Activated naive CD4-positive, alpha-beta T cell treated with anti-CD3 and anti-CD28 coated beads, Interleukin-2, amount 50 U/mL, for 72 hours (primary cell): Measurements from ENCODE around the gene ATP2A3. TPM values are rescaled to one million over a fixed set of nuclear protein-coding genes. Genes with fewer than 3 reads are reported as not detected.

Experiments used
- ATAC-seq, 2 donors: fragments of 150-1000 bp; cut with Tn5 transposase; 2 replicates each; pipeline ENCODE4 v1.10.0; 2021; ENCODE audit warnings: mild to moderate bottlenecking in 2 of 2, moderate library complexity in 2 of 2
- DNase-seq, 2 donors: peaks; one replicate each; pipeline ENCODE4 v3.0.0; 2021 to 2022; ENCODE audit warnings: low spot score in 2 of 2
- H3K27ac Mint-ChIP-seq, 2 donors: one replicate each; pipeline ENCODE4 v1.8.0; 2022; ENCODE audit warnings: mild to moderate bottlenecking in 2 of 2, mixed read lengths in 2 of 2
- H3K36me3 Mint-ChIP-seq, 2 donors: one replicate each; pipeline ENCODE4 v1.8.0; 2022; ENCODE audit warnings: mixed read lengths in 2 of 2
- H3K9me3 Mint-ChIP-seq, 2 donors: one replicate each; pipeline ENCODE4 v1.8.0; 2022; ENCODE audit warnings: mixed read lengths in 2 of 2
- total RNA-seq, 2 donors: library from RNA; stranded (reverse); gene quantifications; one replicate each; pipeline ENCODE4 v1.2.3, GENCODE V29; 2022

Gene ATP2A3
- total RNA-seq, 2 donors from 2014 or later: 83.0 to 110 TPM

DNA sequence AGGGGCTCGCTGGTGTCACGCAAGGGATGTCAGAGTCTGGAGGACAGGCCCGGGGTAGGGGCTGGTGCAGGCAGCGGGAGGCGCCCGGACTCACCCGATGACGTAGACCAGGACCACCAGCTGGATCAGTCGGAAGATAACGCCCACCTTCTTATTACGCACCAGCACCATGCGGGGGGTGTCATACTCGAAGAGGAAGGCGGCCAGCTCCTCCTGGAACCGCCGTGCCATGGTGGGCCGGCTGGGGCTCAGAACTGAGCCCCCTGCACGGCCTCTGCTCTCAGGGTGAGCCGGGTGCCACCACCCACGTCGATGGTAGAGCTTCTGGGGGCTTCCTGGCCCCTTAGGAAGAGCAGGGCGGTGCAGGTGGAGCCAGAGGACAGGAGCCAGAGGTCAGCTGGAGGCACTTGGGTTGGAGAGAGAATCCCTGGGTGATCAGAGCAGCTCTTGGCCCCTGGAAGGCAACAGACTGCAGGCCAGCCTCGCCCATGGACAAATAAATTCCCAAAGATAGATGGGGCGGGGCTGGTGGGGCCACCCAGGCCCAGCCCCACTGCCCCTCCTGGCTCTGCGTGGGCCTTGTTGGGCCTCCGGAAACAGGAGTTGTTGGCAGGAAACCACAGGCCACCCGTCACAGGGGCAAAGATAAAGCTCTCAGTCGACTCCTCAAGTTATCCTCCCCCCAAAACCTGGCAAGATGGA lies 48.1 kb downstream of the ATP2A3 start, which contains the start of gene P2RX1:
Gene P2RX1 (minus strand): TSS at position 471 of the 702 bp plus-strand sequence. CDS start 240 bp downstream, at position 231.
- Mint-ChIP-seq H3K36me3 (peaks cover 0 to 11% of the 10 kb centered on the region in 2 donors), H3K27ac (peak within 1 kb of the TSS; percentile 50 to 89), H3K9me3 (no peaks in the 10 kb centered on the region)
- no peak for DNase-seq
- peak in 1 of 2 donors; percentile 27 for ATAC-seq

DNA sequence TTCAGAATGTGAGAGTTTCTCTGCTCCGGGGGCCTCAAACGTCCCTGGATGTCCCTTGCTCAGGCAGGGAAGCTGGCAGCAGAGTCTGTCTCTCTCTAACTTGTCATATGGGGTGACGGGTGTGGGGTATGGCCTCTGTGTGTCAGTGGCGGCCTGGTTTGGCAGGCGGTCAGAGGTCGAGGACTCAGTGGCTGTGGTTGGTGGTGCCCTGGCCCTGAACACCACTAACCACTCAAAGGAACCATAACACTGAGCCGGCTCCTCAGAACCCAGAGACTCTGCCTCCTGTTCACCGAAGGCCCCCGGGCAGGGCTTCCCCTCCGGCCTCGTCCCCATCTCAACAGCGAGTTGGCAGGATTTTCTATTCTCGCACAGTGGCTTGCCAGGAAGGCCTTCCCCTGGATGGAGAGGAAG lies 48.6 kb downstream of the ATP2A3 start:
- Mint-ChIP-seq H3K27ac (peak overlapping the region; percentile 50 to 89), H3K9me3 (no peaks in the 10 kb centered on the region), H3K36me3 (peaks cover 0 to 11% of the 10 kb centered on the region in 2 donors)
- peak in 1 of 2 donors; percentile 7 for ATAC-seq
- no peak for DNase-seq

DNA sequence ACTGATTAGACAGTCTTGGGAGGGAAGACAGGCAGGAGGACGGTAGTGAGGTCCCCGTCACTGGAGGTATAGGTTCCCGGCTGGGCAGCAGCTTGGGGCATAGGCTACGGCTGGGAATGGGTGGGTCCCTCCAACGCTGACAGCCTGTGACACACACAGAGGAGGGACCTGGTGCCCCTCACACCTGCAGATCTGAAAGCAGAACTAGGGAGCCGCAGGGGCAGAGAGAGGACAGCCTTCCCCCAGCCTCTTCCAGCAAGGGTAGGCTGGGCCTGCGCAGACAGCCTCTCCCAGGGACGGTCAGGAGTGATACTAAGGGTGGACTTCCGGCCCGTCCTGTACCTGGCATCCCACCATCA lies 49.9 kb downstream of the ATP2A3 start:
- no peak for ATAC-seq
- H3K27ac Mint-ChIP-seq: peak overlapping the region; percentile 26 to 57
- no peaks in the 10 kb centered on the region for H3K9me3 Mint-ChIP-seq
- no peak for DNase-seq
- H3K36me3 Mint-ChIP-seq: peaks cover 0 to 11% of the 10 kb centered on the region in 2 donors

DNA sequence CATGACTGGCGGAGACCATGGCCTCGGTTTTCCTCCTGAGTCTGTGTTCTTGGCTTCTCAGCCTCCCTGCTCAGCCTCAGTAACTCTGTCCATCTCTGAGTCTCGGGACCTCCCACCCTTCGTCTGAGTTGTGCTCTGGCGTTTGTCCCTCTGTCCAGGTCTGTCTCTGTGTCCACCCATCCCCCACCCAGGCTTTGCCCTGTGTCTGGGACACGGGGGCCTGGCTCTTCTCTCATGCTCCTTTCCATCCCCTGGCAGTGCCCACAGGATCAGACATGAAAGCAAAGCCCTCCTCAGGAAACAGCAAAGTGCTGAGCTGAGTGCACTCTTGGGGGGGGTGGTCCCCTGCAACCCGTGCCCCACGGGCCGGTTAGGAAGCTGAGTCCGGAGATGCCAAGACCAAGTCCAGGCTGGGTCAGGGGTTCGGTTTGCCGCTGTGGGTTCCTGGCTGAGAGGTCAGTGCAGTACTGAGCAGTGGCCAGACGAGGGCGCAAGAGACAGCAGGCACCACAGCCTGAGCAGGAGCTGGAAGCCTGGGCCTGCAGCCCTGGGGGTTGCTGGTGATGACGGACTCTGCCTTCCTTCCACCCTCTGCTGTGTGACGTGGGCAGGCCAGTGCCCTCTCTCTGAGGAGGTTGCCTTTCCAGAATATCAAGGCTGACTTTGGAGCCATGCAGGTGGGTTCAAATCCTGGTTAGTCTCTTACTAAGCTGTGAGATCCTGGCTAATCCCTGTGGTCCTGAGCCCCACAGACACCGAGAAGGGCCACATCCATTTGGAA lies 50.5 kb downstream of the ATP2A3 start:
- Mint-ChIP-seq H3K9me3 (no peaks in the 10 kb centered on the region), H3K27ac (peak overlapping the region; percentile 26 to 57), H3K36me3 (peaks cover 0 to 11% of the 10 kb centered on the region in 2 donors)
- ATAC-seq (peak; percentile 44 to 70), DNase-seq (peak; percentile 79 to 88)

GRCh38 chr17:3912827-3913226 lies 51.4 kb downstream of the ATP2A3 start:
- H3K27ac Mint-ChIP-seq: no peak overlapping the region
- ATAC-seq: no peak
- H3K36me3 Mint-ChIP-seq: peaks cover 0 to 11% of the 10 kb centered on the region in 2 donors
- no peak for DNase-seq
- no peaks in the 10 kb centered on the region for H3K9me3 Mint-ChIP-seq

DNA sequence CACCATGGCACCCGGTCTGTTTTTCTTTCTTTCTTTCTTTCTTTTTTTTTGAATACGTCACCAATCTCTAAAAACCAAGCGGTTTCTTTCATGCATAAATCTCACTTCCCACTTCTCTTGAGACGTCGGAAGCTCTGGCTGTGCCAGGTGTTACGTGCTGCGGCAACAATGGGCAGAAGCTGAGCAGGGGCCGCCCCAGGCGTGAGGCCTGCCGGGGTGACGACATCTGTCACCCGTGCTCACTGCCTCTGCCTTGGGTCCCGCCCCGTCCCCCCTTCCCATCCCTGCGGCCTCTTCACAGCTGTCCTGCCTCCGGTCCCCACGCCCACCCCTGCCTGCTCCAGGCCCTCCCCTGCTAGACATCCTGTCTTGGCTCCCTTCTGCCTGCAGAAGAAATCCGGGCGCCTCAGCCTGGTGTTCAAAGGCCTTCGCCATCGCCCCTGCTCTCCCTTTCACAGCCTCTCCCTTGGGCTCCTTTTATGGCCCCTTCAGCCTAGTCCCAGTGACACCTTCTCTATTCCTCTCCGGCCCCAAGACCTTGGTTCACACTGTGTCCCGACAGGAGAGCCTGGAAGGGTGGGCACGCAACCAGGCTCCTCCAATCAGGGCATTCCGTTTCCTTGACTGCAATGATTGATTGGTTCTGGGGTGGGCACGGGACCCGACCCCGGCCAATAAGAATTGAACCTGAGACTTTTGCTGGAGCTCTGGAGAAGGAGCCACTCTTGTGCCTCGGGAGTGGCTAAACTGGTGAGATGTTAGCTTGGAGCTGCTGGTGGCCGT lies 52.8 kb downstream of the ATP2A3 start:
- peak; percentile 71 to 84 for DNase-seq
- peak overlapping the region; percentile 71 to 81 for H3K27ac Mint-ChIP-seq
- peak; percentile 92 to 98 for ATAC-seq

DNA sequence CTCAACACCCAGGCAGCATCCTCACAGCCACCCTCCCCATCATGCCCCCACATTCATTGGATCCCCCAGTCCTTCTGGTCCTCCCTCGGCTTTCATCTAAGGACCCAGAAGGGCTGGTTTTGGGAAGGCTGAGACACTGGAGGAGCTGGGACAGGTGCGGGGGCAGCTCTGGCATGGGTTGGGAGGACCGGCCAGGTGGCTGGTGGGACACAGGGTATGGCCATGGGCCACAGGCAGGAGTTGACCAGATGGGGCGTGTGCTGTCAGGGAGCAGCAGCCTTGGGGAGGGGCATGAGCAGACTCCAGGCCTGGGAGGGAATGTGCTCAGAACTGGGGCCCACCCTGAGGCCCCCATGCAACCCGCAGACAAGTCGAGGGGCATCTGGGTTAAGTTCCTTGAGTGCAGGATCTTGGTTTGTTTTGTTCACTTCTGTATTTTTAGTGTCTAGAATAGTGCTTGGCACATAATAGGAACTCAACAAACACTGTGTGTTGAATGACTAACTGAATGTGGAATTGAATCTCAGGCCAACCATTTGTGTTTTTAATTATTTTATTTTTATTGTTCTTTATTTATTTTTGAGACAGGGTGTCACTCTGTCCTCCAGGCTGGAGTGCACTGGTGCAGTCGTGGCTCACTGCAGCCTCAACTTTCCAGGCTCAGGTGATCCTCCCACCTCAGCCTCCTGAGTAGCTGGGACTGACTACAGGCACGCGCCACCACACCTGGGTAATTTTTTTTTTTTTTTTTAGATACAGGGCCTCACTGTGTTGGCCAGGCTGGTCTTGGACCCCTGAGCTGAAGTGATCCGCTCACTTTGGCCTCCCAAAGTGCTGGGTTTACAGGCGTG lies 53.6 kb downstream of the ATP2A3 start:
- DNase-seq (no peak), ATAC-seq (no peak)
- Mint-ChIP-seq H3K36me3 (peaks cover 0 to 11% of the 10 kb centered on the region in 2 donors), H3K27ac (peak overlapping the region; percentile 10 to 81), H3K9me3 (no peaks in the 10 kb centered on the region)

More for the DNA sequence above, 52.8 kb downstream of the ATP2A3 start:
- Mint-ChIP-seq H3K36me3 (peaks cover 0 to 11% of the 10 kb centered on the region in 2 donors), H3K9me3 (no peaks in the 10 kb centered on the region)

DNA sequence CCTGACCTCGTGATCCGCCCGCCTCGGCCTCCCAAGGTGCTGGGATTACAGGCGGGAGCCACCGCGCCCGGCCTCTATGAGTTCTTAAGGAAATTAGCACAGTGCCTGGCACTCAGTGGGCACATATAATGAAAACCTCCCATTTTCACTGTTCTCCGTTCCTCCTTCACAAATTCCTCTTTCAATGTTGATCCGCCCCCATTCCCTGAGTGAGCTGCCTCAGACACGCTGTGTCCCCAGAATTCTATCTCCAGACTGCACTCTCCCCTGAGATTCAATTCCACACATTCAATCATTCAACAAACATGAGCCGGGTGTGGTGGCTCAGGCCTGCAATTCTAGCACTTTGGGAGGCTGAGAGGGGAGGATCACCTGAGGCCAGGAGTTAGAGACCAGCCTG lies 55.0 kb downstream of the ATP2A3 start:
- ATAC-seq (no peak), DNase-seq (no peak)
- peaks cover 0 to 11% of the 10 kb centered on the region in 2 donors for H3K36me3 Mint-ChIP-seq
- H3K9me3 Mint-ChIP-seq: no peaks in the 10 kb centered on the region
- peak overlapping the region; percentile 15 to 81 for H3K27ac Mint-ChIP-seq

- H3K36me3 Mint-ChIP-seq: peaks cover 0 to 8% of the 10 kb centered on the region in 2 donors
These were observed 56.6 kb downstream of the ATP2A3 start for GRCh38 chr17:3907483-3908216.

DNA sequence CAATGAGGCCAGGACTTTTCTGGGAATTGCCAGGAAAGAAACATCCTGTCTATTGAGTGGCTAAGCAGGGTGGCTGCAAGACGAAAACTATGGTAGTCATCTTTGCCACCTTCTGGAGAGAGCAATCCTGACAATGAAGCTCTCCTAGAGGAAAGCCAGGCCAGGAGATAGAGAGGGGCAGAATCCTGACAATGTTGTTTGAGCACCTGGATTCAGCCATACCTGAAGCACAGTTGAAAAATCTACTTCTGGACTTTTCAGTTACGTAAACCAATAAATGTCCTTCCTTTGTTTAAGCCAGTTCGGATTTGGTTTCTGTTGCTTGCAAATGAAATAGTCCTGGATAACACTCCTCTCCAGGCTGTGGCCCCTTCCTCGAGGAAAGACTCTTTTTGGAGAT lies 57.4 kb downstream of the ATP2A3 start:
- ATAC-seq (no peak), DNase-seq (no peak)
- peaks cover 0 to 3% of the 10 kb centered on the region in 2 donors for H3K36me3 Mint-ChIP-seq
- no peak overlapping the region for H3K27ac Mint-ChIP-seq
- H3K9me3 Mint-ChIP-seq: no peaks in the 10 kb centered on the region

More at GRCh38 chr17:3907483-3908216, 56.6 kb downstream of the ATP2A3 start:
- Mint-ChIP-seq H3K27ac (peak overlapping the region in 1 of 2 donors; percentile 37), H3K9me3 (no peaks in the 10 kb centered on the region)
- no peak for DNase-seq
- ATAC-seq: no peak

DNA sequence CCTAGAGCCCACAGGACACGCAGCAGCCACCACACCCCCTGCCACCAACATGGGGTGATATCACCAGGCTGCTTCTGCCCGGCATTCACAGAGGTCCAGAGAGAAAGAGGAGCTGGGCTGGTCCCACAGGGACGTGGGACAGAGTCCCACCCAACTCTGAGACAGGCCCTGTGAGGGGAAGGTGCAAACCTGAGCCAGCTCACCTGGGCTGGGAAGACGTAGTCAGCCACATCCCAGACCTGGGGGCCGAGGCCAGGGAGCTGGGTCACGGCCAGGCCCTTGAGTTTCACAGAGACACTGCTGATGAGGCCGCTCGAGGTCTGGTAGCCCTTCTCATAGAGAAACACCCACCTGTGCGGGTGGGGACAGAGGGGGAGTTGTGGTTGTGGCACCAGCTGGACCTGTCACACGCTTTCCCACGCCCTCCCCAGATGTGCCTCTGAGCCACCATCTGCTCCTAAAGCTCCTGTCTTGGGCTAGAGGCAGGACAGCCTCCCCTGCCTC lies 59.2 kb downstream of the ATP2A3 start:
- H3K9me3 Mint-ChIP-seq: no peaks in the 10 kb centered on the region
- no peak for DNase-seq
- no peak for ATAC-seq
- no peaks in the 10 kb centered on the region for H3K36me3 Mint-ChIP-seq
- H3K27ac Mint-ChIP-seq: no peak overlapping the region

GRCh38 chr17:3904501-3904900 lies 59.7 kb downstream of the ATP2A3 start:
- H3K9me3 Mint-ChIP-seq: no peaks in the 10 kb centered on the region
- ATAC-seq (no peak), DNase-seq (no peak)
- no peak overlapping the region for H3K27ac Mint-ChIP-seq
- no peaks in the 10 kb centered on the region for H3K36me3 Mint-ChIP-seq

DNA sequence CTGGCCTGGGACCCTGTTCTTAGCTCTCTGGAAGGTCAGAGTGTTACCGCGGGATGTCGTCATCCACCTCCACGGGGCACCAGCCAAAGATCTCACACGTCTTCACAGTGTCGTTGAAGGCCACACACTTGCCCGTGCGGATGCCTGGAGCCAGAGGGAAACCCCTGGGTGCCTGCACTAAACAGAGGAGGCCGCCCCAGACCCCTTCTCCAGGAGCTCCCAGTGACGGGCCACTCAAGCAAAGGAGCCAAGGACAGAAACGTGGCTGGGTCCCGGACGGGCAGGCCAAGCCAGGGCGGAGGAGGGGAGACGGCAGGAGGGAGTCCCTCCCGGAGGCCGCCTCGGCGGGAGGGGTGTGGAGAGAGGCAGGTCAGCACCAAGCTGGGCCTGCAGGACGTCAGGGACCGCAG lies 60.4 kb downstream of the ATP2A3 start:
- ATAC-seq (no peak), DNase-seq (no peak)
- H3K9me3 Mint-ChIP-seq: no peaks in the 10 kb centered on the region
- H3K36me3 Mint-ChIP-seq: no peaks in the 10 kb centered on the region
- no peak overlapping the region for H3K27ac Mint-ChIP-seq

DNA sequence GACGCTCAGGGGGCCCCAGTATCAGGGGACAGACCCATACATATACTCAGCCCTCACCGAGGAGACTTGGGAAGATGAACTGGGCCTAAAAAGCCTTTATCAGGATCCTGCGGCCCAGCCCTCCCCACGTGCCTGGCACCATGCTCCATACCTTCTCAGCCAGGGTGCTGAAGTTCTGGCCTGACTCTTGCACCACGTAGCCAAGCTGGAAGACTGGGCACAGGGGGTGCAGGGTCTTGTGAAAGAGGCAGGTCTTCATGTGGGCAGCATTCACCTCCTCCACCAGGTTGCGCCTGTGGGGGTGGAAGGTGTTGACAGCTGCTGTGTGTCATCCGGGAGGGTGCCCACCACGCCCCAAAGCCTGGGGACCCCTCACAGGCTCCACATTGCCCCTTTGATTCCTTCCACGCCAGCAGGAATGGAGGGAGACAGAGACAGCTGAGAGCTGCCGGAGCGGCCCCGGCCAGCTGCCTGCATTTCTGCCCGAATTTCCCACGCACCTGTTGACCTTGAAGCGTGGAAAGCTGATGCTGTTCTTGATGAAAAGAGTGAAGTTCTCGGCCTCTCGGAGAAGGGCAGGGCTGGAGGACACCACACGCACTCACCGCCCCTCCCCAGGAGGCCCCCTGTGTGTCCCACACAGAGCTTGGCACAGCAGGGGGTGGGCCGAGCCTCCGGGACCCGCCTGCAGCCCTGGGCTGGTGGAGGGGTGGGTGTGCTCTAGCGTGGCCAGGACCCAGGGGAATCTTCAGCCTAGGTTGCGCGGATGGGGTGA lies 61.0 kb downstream of the ATP2A3 start:
- Mint-ChIP-seq H3K9me3 (no peaks in the 10 kb centered on the region), H3K36me3 (no peaks in the 10 kb centered on the region), H3K27ac (no peak overlapping the region)
- ATAC-seq: no peak
- no peak for DNase-seq

- H3K36me3 Mint-ChIP-seq: no peaks in the 10 kb centered on the region
These were observed 63.6 kb downstream of the ATP2A3 start for GRCh38 chr17:3900646-3901045.

More at GRCh38 chr17:3900646-3901045, 63.6 kb downstream of the ATP2A3 start:
- Mint-ChIP-seq H3K9me3 (no peaks in the 10 kb centered on the region), H3K27ac (peak overlapping the region in 1 of 2 donors; percentile 13)
- DNase-seq (no peak), ATAC-seq (no peak)
